H1 (cell line): Measurements from ENCODE around the gene RNF32. TPM values are rescaled to one million over a fixed set of nuclear protein-coding genes. Genes with fewer than 3 reads are reported as not detected.

Experiments
- CTCF ChIA-PET: fragments of 300-600 bp; sonication (Branson Sonifier 250); formaldehyde crosslinking; loops from one replicate; lab custom pipeline; 2021; ENCODE audit not compliant: partially characterized antibody; lab: Charles Lee
- POLR2A ChIA-PET: fragments of 300-600 bp; sonication (Branson Sonifier 250); formaldehyde crosslinking; loops from one replicate; lab custom pipeline; 2021; ENCODE audit warnings: inconsistent platforms; ENCODE audit not compliant: partially characterized antibody; lab: Charles Lee
- DNase-seq, 2 experiments: peaks; one replicate each; pipeline versions ENCODE4 v3.0.0 to v3.0.0-alpha.2; 2010 to 2022; ENCODE audit warnings: low spot score in 2 of 2, low read depth in 1 of 2, mixed read lengths in 1 of 2
- FAIRE-seq: peaks from 2 replicates; lab custom pipeline; 2011; peaks lifted over from hg19 to GRCh38; lab: Jason Lieb, UNC
- H2AFZ ChIP-seq: 2 replicates; pipeline ENCODE4 v1.8.1; 2012; ENCODE audit warnings: low read length, inconsistent platforms
- H2AK5ac ChIP-seq: 2 replicates; pipeline ENCODE4 v1.6.1; 2013; ENCODE audit warnings: low read depth, low read length
- H2BK120ac ChIP-seq: replicated peaks from 2 replicates; pipeline ENCODE3; 2013; ENCODE audit warnings: low read depth, low read length, inconsistent platforms
- H2BK12ac ChIP-seq: 2 replicates; pipeline ENCODE4 v1.6.1; 2013; ENCODE audit warnings: low read depth, low read length
- H2BK15ac ChIP-seq: 2 replicates; pipeline ENCODE4 v1.6.1; 2013; ENCODE audit warnings: low read length
- H2BK20ac ChIP-seq: 2 replicates; pipeline ENCODE4 v1.6.1; 2013; ENCODE audit warnings: low read length
- H2BK5ac ChIP-seq: 2 replicates; pipeline ENCODE4 v1.6.1; 2013; ENCODE audit warnings: low read depth, low read length
- H3K14ac ChIP-seq: 2 replicates; pipeline ENCODE4 v1.6.1; 2013; ENCODE audit warnings: inconsistent platforms; ENCODE audit not compliant: insufficient read length
- H3K18ac ChIP-seq: 2 replicates; pipeline ENCODE4 v1.6.1; 2013; ENCODE audit warnings: low read length; ENCODE audit errors: extremely low read depth
- H3K23ac ChIP-seq: 2 replicates; pipeline ENCODE4 v1.6.1; 2013; ENCODE audit warnings: inconsistent platforms; ENCODE audit not compliant: insufficient read length
- H3K23me2 ChIP-seq: 2 replicates; pipeline ENCODE4 v1.6.1; 2013; ENCODE audit warnings: low read depth, low read length
- H3K27ac ChIP-seq: 2 replicates; pipeline ENCODE4 v1.6.1; 2011; ENCODE audit warnings: low read depth, low read length, inconsistent platforms
- H3K27me3 ChIP-seq, 4 experiments: replicated peaks in 1 of 4; 1 replicate in 1 of 4; 2 replicates in 3 of 4; pipeline versions ENCODE4 v1.6.1 to v1.8.1; 2011 to 2013; ENCODE audit warnings: low read length in 3 of 4, mild to moderate bottlenecking in 3 of 4, inconsistent platforms in 2 of 4, mixed read lengths in 2 of 4, moderate library complexity in 1 of 4; ENCODE audit not compliant: control insufficient read depth in 3 of 4, insufficient read depth in 3 of 4; ENCODE audit errors: extremely low read depth in 1 of 4
- H3K36me3 ChIP-seq, 4 experiments: 2 replicates each; pipeline versions ENCODE4 v1.6.1 to v1.8.1; 2011 to 2013; ENCODE audit warnings: mild to moderate bottlenecking in 4 of 4, low read length in 3 of 4, moderate library complexity in 2 of 4, control low read depth in 1 of 4, inconsistent platforms in 1 of 4; ENCODE audit not compliant: insufficient read depth in 4 of 4, control insufficient read depth in 2 of 4
- H3K4ac ChIP-seq: replicated peaks from 2 replicates; pipeline ENCODE3; 2013; ENCODE audit warnings: low read length, low read depth, mixed read lengths, inconsistent platforms; ENCODE audit not compliant: insufficient read length
- H3K4me1 ChIP-seq, 4 experiments: replicated peaks in 1 of 4; 1 replicate in 1 of 4; 2 replicates in 3 of 4; pipeline versions ENCODE4 v1.6.1 to v1.8.1; 2011 to 2013; ENCODE audit warnings: low read length in 3 of 4, inconsistent platforms in 2 of 4, mixed read lengths in 1 of 4; ENCODE audit not compliant: insufficient read depth in 4 of 4, control insufficient read depth in 3 of 4
- H3K4me2 ChIP-seq, 2 experiments: 2 replicates each; pipeline versions ENCODE4 v1.6.1 to v1.8.1; 2011 to 2013; ENCODE audit warnings: low read depth in 2 of 2, low read length in 2 of 2, control low read depth in 1 of 2, inconsistent platforms in 1 of 2, mild to moderate bottlenecking in 1 of 2; ENCODE audit not compliant: insufficient read depth in 1 of 2
- H3K4me3 ChIP-seq, 4 experiments: fragments of 200-600, 300-600 bp in 1 of 4; sonication (generic), shearing (Covaris generic), sonication (Bioruptor Twin) in 1 of 4; 2 replicates each; pipeline versions ENCODE4 v1.5.1 to v1.8.1; 2011 to 2016; ENCODE audit warnings: low read length in 4 of 4, low read depth in 3 of 4, control low read depth in 2 of 4, inconsistent platforms in 2 of 4, mild to moderate bottlenecking in 2 of 4, mixed read lengths in 1 of 4, moderate library complexity in 1 of 4; ENCODE audit not compliant: insufficient read depth in 2 of 4; ENCODE audit errors: extremely low read depth in 1 of 4
- H3K56ac ChIP-seq: replicated peaks from 2 replicates; pipeline ENCODE3; 2013; ENCODE audit warnings: low read depth, mild to moderate bottlenecking, mixed read lengths, low read length, inconsistent platforms; ENCODE audit not compliant: insufficient read length
- H3K79me1 ChIP-seq: 2 replicates; pipeline ENCODE4 v1.6.1; 2013; ENCODE audit warnings: low read depth, low read length, control low read depth
- H3K79me2 ChIP-seq, 2 experiments: 2 replicates each; pipeline versions ENCODE4 v1.6.1 to v1.8.1; 2012 to 2013; ENCODE audit warnings: low read length in 2 of 2, mild to moderate bottlenecking in 2 of 2, inconsistent platforms in 1 of 2; ENCODE audit not compliant: insufficient read depth in 2 of 2, control insufficient read depth in 1 of 2
- H3K9ac ChIP-seq, 4 experiments: replicated peaks in 1 of 4; 1 replicate in 1 of 4; 2 replicates in 3 of 4; pipeline versions ENCODE4 v1.6.1 to v1.8.1; 2011 to 2013; ENCODE audit warnings: low read depth in 3 of 4, low read length in 3 of 4, control low read depth in 2 of 4, mild to moderate bottlenecking in 2 of 4, moderate library complexity in 2 of 4, inconsistent platforms in 1 of 4; ENCODE audit errors: extremely low read depth in 1 of 4
- H3K9me3 ChIP-seq, 2 experiments: 2 replicates each; pipeline versions ENCODE4 v1.6.1 to v1.8.1; 2012 to 2013; ENCODE audit warnings: mild to moderate bottlenecking in 2 of 2, moderate library complexity in 2 of 2, control low read depth in 1 of 2, inconsistent platforms in 1 of 2, low read depth in 1 of 2, low read length in 1 of 2, mixed read lengths in 1 of 2; ENCODE audit not compliant: insufficient read depth in 2 of 2
- H4K20me1 ChIP-seq, 2 experiments: replicated peaks in 1 of 2; 2 replicates each; pipeline versions ENCODE3 to v1.8.1; 2011 to 2013; ENCODE audit warnings: inconsistent platforms in 2 of 2, low read length in 2 of 2, mild to moderate bottlenecking in 1 of 2; ENCODE audit not compliant: insufficient read depth in 2 of 2, control insufficient read depth in 1 of 2
- H4K5ac ChIP-seq: 2 replicates; pipeline ENCODE4 v1.6.1; 2013; ENCODE audit warnings: low read length, low read depth, mixed read lengths, inconsistent platforms; ENCODE audit not compliant: insufficient read length
- H4K8ac ChIP-seq: 2 replicates; pipeline ENCODE4 v1.8.0; 2013; ENCODE audit warnings: mild to moderate bottlenecking, moderate library complexity, low read length, inconsistent platforms; ENCODE audit not compliant: insufficient read depth; ENCODE audit errors: extremely low read depth
- H4K91ac ChIP-seq: replicated peaks from 2 replicates; pipeline ENCODE3; 2013; ENCODE audit warnings: low read length, mixed read lengths, inconsistent platforms; ENCODE audit not compliant: insufficient read length
- BACH1 ChIP-seq: IDR thresholded peaks from 2 replicates; pipeline ENCODE4 v1.6.1; 2012; ENCODE audit warnings: low read length, improper control_type of control experiment
- CEBPB ChIP-seq: IDR thresholded peaks from 2 replicates; pipeline ENCODE4 v1.6.1; 2012; ENCODE audit warnings: low read depth, low read length
- KDM5A ChIP-seq: fragments of 200-600 bp; IDR thresholded peaks from 2 replicates; pipeline ENCODE4 v1.7.1; 2012; ENCODE audit warnings: mild to moderate bottlenecking, low read length, inconsistent platforms, mixed read lengths
- WGBS, 2 experiments: shearing (Covaris generic) in 1 of 2; methylation state at CpG; one replicate each; pipeline versions ENCODE4 v1.1.6 to v1.1.7; 2013 to 2015; ENCODE audit warnings: low lambda C conversion rate in 2 of 2, mixed read lengths in 2 of 2, inconsistent platforms in 1 of 2, low coverage in 1 of 2, missing lambda C conversion rate in 1 of 2; ENCODE audit not compliant: insufficient replicate concordance in 2 of 2, insufficient coverage in 1 of 2, insufficient read length in 1 of 2; ENCODE audit errors: extremely low coverage in 1 of 2, missing lambda C conversion rate in 1 of 2; 5-methylcytosine and 5-hydroxymethylcytosine counted together
- polyA plus RNA-seq, 7 experiments: library from polyadenylated mRNA; depleted of rRNA in 3 of 7; stranded (reverse) in 5 of 7; unstranded in 2 of 7; fragments of >200 nt in 5 of 7; fragments of 200-250 nt in 2 of 7; gene quantifications; 1 replicate in 5 of 7; 2 replicates in 1 of 7; 4 replicates in 1 of 7; pipeline versions ENCODE4 v1.2.1 to v1.2.3, GENCODE V29; 2011 to 2013; ENCODE audit warnings: missing spikeins in 2 of 7, mixed read lengths in 2 of 7
- total RNA-seq: library from RNA; stranded (reverse); fragmentation: NEBNext Ultra II Directional; extraction: Animal tissue kit (Norgen Biotek cat#: 25700); gene quantifications from 2 replicates; pipeline ENCODE4 v1.2.1, GENCODE V29; 2021
- TF ChIP-seq, protein P1 (sequence below): IDR thresholded peaks from 2 replicates; pipeline ENCODE4 v1.6.1; 2012; ENCODE audit warnings: inconsistent platforms

The RNF32 gene
- total and polyA plus RNA-seq, 2 of the 8 experiments (the other 6 are each of a cell fraction or from before 2014, with no cell fraction given), result 0.48 to 1.2 TPM

DNA sequence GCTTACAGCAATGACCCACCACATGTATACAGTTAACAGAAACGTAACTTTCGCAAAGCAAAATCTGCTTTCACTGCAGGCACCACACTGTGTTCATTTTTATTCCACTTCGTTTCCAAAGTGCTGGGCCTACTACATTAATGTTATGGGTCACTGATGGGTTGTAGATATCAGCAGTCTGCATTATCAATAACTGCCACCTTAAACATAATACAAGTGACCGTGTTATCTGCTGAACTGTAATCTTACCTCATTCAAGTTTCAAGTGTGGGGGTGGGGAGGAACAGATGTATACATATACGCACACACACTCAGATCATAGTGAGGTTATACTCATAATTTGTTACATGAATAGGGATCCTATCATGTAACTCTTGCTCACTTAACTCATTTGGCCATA lies 21.1 kb downstream of the RNF32 start:
- Histone ChIP-seq H3K9me3 (no peaks in the 10 kb centered on the region), H2BK5ac (no peak overlapping the region), H2BK120ac (no peak overlapping the region), H4K20me1 (no peaks in the 10 kb centered on the region), H2BK15ac (no peak overlapping the region), H3K4me1 (peaks cover 2 to 13% (median 6%) of the 10 kb centered on the region in 4 experiments; a peak in 6 of 7 replicates), H3K23ac (no peak overlapping the region), H3K4me2 (no peak overlapping the region), H3K27me3 (no peaks in the 10 kb centered on the region), H3K14ac (no peak overlapping the region), H2BK20ac (no peak overlapping the region), H3K18ac (no peak overlapping the region), H3K4me3 (no peak overlapping the region), H4K91ac (no peak overlapping the region), H4K5ac (no peak overlapping the region), H3K56ac (no peak overlapping the region), H3K9ac (no peak overlapping the region), H3K27ac (no peak overlapping the region), H3K79me2 (no peaks in the 10 kb centered on the region), H4K8ac (no peak overlapping the region), H3K79me1 (no peaks in the 10 kb centered on the region), H2AFZ (no peak overlapping the region), H2BK12ac (no peak overlapping the region), H2AK5ac (no peak overlapping the region), H3K23me2 (no peaks in the 10 kb centered on the region), H3K36me3 (no peaks in the 10 kb centered on the region), H3K4ac (no peak overlapping the region)
- FAIRE-seq, result no peak
- DNase-seq, result no peak
- ChIA-PET POLR2A (interaction anchor here (1.0 to 1.2 kb wide), 2 partner anchors 10 to 156 kb away, joined by 4 read pairs; no protein-coding TSS in a partner anchor), CTCF (interaction anchor here (0.7 to 1.1 kb wide), 3 partner anchors 11 to 847 kb away, joined by 4 to 5 read pairs (median 4); no protein-coding TSS in a partner anchor)
- WGBS, 2 experiments, result 93% methylated on average over 5 of the region's 5 CpGs; no CpG with 5 or more reads in 1 of the 2 experiments
- TF ChIP-seq BACH1 (no peak), KDM5A (no peak), CEBPB (no peak)
- TF ChIP-seq, protein P1, sequence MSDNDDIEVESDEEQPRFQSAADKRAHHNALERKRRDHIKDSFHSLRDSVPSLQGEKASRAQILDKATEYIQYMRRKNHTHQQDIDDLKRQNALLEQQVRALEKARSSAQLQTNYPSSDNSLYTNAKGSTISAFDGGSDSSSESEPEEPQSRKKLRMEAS, result no peak
